Keratinocyte (primary cell): ENCODE measurements around the gene WNT7B. TPM values are rescaled to one million over a fixed set of nuclear protein-coding genes. Genes with fewer than 3 reads are reported as not detected.
A peak's percentile ranks its signal among the peaks of the same experiment; 100 is the strongest.

Experiments used
- DNase-seq: peaks from one replicate; pipeline ENCODE4 v3.0.0-alpha.2; 2011; ENCODE audit warnings: low read depth, missing footprints, low spot score
- FAIRE-seq: peaks from 2 replicates; lab custom pipeline; 2011; peaks lifted over from hg19 to GRCh38; lab: Jason Lieb, UNC
- H2AFZ ChIP-seq: 2 replicates; pipeline ENCODE4 v1.6.0; 2012; ENCODE audit warnings: low read length, control low read depth, inconsistent platforms; ENCODE audit not compliant: control insufficient read depth
- H3K27ac ChIP-seq: 2 replicates; pipeline ENCODE4 v1.5.1; 2011; ENCODE audit warnings: low read length; ENCODE audit not compliant: control insufficient read depth, insufficient read depth
- H3K27me3 ChIP-seq: 3 replicates; pipeline ENCODE4 v1.6.0; 2011; ENCODE audit warnings: low read length; ENCODE audit not compliant: control insufficient read depth, insufficient read depth; ENCODE audit errors: extremely low read depth
- H3K36me3 ChIP-seq, 2 experiments: 2 replicates in 1 of 2; 3 replicates in 1 of 2; pipeline ENCODE4 v1.5.1; 2011; ENCODE audit warnings: low read length in 2 of 2, mild to moderate bottlenecking in 1 of 2; ENCODE audit not compliant: control insufficient read depth in 2 of 2, insufficient read depth in 2 of 2; ENCODE audit errors: extremely low read depth in 1 of 2
- H3K4me1 ChIP-seq: 3 replicates; pipeline ENCODE4 v1.5.1; 2011; ENCODE audit warnings: low read length; ENCODE audit not compliant: control insufficient read depth, insufficient read depth; ENCODE audit errors: extremely low read depth
- H3K4me2 ChIP-seq: 3 replicates; pipeline ENCODE4 v1.6.0; 2011; ENCODE audit warnings: low read depth, low read length; ENCODE audit not compliant: control insufficient read depth, insufficient read depth; ENCODE audit errors: extremely low read depth
- H3K4me3 ChIP-seq, 3 experiments: fragments of 200-600 bp in 1 of 3; sonication (generic) in 1 of 3; 2 replicates in 2 of 3; 3 replicates in 1 of 3; pipeline ENCODE4 v1.5.1; 2011 to 2016; ENCODE audit warnings: low read length in 3 of 3, mild to moderate bottlenecking in 3 of 3, control low read depth in 2 of 3, inconsistent platforms in 1 of 3, low read depth in 1 of 3, mixed read lengths in 1 of 3, mixed run types in 1 of 3, moderate library complexity in 1 of 3; ENCODE audit not compliant: control insufficient read depth in 2 of 3, insufficient read depth in 2 of 3; ENCODE audit errors: extremely low read depth in 1 of 3
- H3K79me2 ChIP-seq: 2 replicates; pipeline ENCODE4 v1.6.0; 2012; ENCODE audit warnings: low read length; ENCODE audit not compliant: control insufficient read depth, insufficient read depth
- H3K9ac ChIP-seq: 3 replicates; pipeline ENCODE4 v1.6.0; 2011; ENCODE audit warnings: low read length; ENCODE audit not compliant: control insufficient read depth, insufficient read depth; ENCODE audit errors: extremely low read depth
- H3K9me1 ChIP-seq: 3 replicates; pipeline ENCODE4 v1.6.0; 2011; ENCODE audit warnings: low read length; ENCODE audit not compliant: control insufficient read depth, insufficient read depth; ENCODE audit errors: extremely low read depth
- H3K9me3 ChIP-seq: 2 replicates; pipeline ENCODE4 v1.5.1; 2012; ENCODE audit warnings: low read depth, low read length; ENCODE audit not compliant: control insufficient read depth
- H4K20me1 ChIP-seq: 3 replicates; pipeline ENCODE4 v1.6.0; 2011; ENCODE audit warnings: low read length; ENCODE audit not compliant: control insufficient read depth, insufficient read depth; ENCODE audit errors: extremely low read depth
- EZH2 ChIP-seq: IDR thresholded peaks from one replicate; pipeline ENCODE4 v1.6.1; 2012; ENCODE audit warnings: inconsistent platforms, mild to moderate bottlenecking, low read length, moderate library complexity
- dilution Hi-C: fragments of 300-500 bp; cut with MboI; formaldehyde crosslinking; loops from one replicate; pipeline ENCODE4 v1.7.0; 2020; ENCODE audit warnings: low sequenced_read_pairs; ENCODE audit not compliant: extremely low pct_ligation_motif_present
- polyA plus RNA-seq, 5 experiments: library from polyadenylated mRNA; depleted of rRNA in 3 of 5; stranded (reverse) in 3 of 5; stranded (forward) in 1 of 5; unstranded in 1 of 5; fragments of >200 nt; gene quantifications; 1 replicate in 1 of 5; 2 replicates in 3 of 5; 3 replicates in 1 of 5; pipeline versions ENCODE4 v1.2.1 to v1.2.3, GENCODE V29; 2011 to 2012; ENCODE audit warnings: missing spikeins in 2 of 5, low read depth in 1 of 5, low replicate concordance in 1 of 5
- TF ChIP-seq, protein P1 (sequence below), 3 experiments: IDR thresholded peaks in 1 of 3; conservative IDR thresholded peaks in 1 of 3; optimal IDR thresholded peaks in 1 of 3; 2 replicates in 2 of 3; 3 replicates in 1 of 3; pipeline versions ENCODE3 to v1.5.1; 2011; ENCODE audit warnings: low read length in 3 of 3, mild to moderate bottlenecking in 3 of 3, moderate library complexity in 2 of 3, control low read depth in 1 of 3, inconsistent platforms in 1 of 3; ENCODE audit not compliant: insufficient read depth in 2 of 3; ENCODE audit errors: extremely low read depth in 1 of 3

The WNT7B gene
- polyA plus RNA-seq, 1 donor (not counting 4 experiments of a cell fraction or from before 2014, with no cell fraction given) = 1.7 TPM

DNA sequence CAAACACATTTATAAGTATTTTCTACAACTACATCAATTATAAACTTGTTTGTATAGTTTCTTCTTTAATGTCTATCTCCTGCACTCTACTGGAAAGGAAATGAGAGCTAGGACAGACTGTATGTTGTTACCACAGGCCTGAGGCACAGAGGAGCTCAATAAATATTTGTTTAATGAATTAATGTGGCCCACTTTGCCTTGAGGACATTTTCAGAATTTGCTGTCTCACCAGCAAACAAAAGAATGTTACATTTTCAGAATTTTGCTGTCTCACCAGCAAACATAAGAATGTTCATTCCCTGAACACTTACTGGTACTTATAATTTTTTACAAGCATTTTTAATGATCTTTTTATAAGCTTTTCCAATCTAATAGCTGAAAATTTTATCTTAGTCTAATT lies 41.9 kb upstream of the WNT7B start:
- Histone ChIP-seq H3K36me3 (no peaks in the 10 kb centered on the region), H3K4me2 (peak overlapping the region; percentile 6), H3K9me1 (no peaks in the 10 kb centered on the region), H3K27me3 (no peaks in the 10 kb centered on the region), H4K20me1 (no peaks in the 10 kb centered on the region), H3K9ac (no peak overlapping the region), H3K4me3 (no peak overlapping the region), H3K9me3 (no peaks in the 10 kb centered on the region), H3K4me1 (peaks cover 24% of the 10 kb centered on the region), H3K79me2 (no peaks in the 10 kb centered on the region), H3K27ac (no peak overlapping the region), H2AFZ (peak overlapping the region; percentile 37)
- dilution Hi-C loops = no loop called here
- no peak for FAIRE-seq
- no peak for TF ChIP-seq EZH2
- TF ChIP-seq, protein P1, sequence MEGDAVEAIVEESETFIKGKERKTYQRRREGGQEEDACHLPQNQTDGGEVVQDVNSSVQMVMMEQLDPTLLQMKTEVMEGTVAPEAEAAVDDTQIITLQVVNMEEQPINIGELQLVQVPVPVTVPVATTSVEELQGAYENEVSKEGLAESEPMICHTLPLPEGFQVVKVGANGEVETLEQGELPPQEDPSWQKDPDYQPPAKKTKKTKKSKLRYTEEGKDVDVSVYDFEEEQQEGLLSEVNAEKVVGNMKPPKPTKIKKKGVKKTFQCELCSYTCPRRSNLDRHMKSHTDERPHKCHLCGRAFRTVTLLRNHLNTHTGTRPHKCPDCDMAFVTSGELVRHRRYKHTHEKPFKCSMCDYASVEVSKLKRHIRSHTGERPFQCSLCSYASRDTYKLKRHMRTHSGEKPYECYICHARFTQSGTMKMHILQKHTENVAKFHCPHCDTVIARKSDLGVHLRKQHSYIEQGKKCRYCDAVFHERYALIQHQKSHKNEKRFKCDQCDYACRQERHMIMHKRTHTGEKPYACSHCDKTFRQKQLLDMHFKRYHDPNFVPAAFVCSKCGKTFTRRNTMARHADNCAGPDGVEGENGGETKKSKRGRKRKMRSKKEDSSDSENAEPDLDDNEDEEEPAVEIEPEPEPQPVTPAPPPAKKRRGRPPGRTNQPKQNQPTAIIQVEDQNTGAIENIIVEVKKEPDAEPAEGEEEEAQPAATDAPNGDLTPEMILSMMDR (optimal IDR thresholded peaks at IDR 0.05 in 1 of 3, IDR thresholded peaks at IDR 0.05 in 1 of 3, conservative IDR thresholded peaks at IDR 0.05 in 1 of 3; ENCODE audit: extremely low read depth in 1 of 3, insufficient read depth in 2 of 3, low read length in 3 of 3) = no peak
- no peak for DNase-seq

DNA sequence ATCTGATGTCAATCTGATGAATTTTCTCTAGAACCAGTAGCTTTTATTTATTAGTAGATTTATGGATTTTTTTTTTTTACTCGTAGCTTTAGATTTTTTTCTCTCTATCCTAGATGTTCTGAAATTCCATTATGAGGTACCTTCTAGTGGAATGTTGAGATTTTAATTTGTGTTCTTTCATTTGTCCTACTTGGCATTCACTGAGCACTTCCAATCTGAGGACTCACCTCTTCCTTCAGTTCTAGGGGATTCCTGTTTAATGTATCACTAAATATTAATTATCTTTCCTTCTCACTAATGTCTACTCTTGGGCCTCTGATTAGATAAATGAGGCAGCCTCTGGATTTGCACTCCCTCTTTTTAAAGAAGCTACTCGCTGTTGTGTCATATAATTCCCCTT lies 40.2 kb upstream of the WNT7B start:
- dilution Hi-C loops = no loop called here
- FAIRE-seq = no peak
- no peak for TF ChIP-seq EZH2
- TF ChIP-seq, protein P1 (optimal IDR thresholded peaks at IDR 0.05 in 1 of 3, IDR thresholded peaks at IDR 0.05 in 1 of 3, conservative IDR thresholded peaks at IDR 0.05 in 1 of 3; ENCODE audit: extremely low read depth in 1 of 3, insufficient read depth in 2 of 3, low read length in 3 of 3) = no peak
- Histone ChIP-seq H3K4me1 (peaks cover 37% of the 10 kb centered on the region), H3K9ac (no peak overlapping the region), H3K4me3 (no peak overlapping the region), H3K9me1 (no peaks in the 10 kb centered on the region), H3K9me3 (no peaks in the 10 kb centered on the region), H3K36me3 (no peaks in the 10 kb centered on the region), H3K27ac (no peak overlapping the region), H4K20me1 (no peaks in the 10 kb centered on the region), H3K27me3 (no peaks in the 10 kb centered on the region), H2AFZ (no peak overlapping the region), H3K79me2 (no peaks in the 10 kb centered on the region), H3K4me2 (no peak overlapping the region)
- no peak for DNase-seq
